Rectal smooth muscle tissue (tissue), 1 donor: Measurements from ENCODE around the gene TRMT10A.
A peak's percentile ranks its signal among the peaks of the same experiment; 100 is the strongest.

ENCODE experiments used
- H3K27ac ChIP-seq: one replicate; pipeline ENCODE4 v1.7.0; 2013; ENCODE audit warnings: low read depth, low read length, inconsistent platforms
- H3K27me3 ChIP-seq: one replicate; pipeline ENCODE4 v1.7.0; 2013; ENCODE audit warnings: low read length; ENCODE audit not compliant: control insufficient read depth, insufficient read depth
- H3K36me3 ChIP-seq: one replicate; pipeline ENCODE4 v1.7.0; 2013; ENCODE audit warnings: low read length; ENCODE audit not compliant: control insufficient read depth, insufficient read depth
- H3K4me1 ChIP-seq: one replicate; pipeline ENCODE4 v1.7.0; 2013; ENCODE audit warnings: low read length; ENCODE audit not compliant: control insufficient read depth, insufficient read depth
- H3K4me3 ChIP-seq: one replicate; pipeline ENCODE4 v1.7.0; 2013; ENCODE audit warnings: low read length
- H3K9ac ChIP-seq: one replicate; pipeline ENCODE4 v1.7.0; 2013; ENCODE audit warnings: low read length

TRMT10A gene

GRCh38 chr4:99586322-99586721, 22.5 kb upstream of the TRMT10A start:
- no peaks in the 10 kb centered on the region for H3K36me3 ChIP-seq
- no peak overlapping the region for H3K27ac ChIP-seq
- no peak overlapping the region for H3K9ac ChIP-seq
- H3K4me3 ChIP-seq, result no peak overlapping the region
- H3K27me3 ChIP-seq, result no peaks in the 10 kb centered on the region
- H3K4me1 ChIP-seq, result no peaks in the 10 kb centered on the region

- Histone ChIP-seq H3K4me1 (no peaks in the 10 kb centered on the region), H3K36me3 (no peaks in the 10 kb centered on the region), H3K27me3 (no peaks in the 10 kb centered on the region), H3K4me3 (no peak overlapping the region), H3K27ac (no peak overlapping the region), H3K9ac (no peak overlapping the region)
These were observed 21.7 kb upstream of the TRMT10A start for GRCh38 chr4:99585516-99585915.

- Histone ChIP-seq H3K4me3 (no peak overlapping the region), H3K27ac (no peak overlapping the region), H3K9ac (no peak overlapping the region), H3K36me3 (no peaks in the 10 kb centered on the region), H3K4me1 (no peaks in the 10 kb centered on the region), H3K27me3 (no peaks in the 10 kb centered on the region)
These were observed 14.9 kb upstream of the TRMT10A start for GRCh38 chr4:99578714-99579113.

DNA sequence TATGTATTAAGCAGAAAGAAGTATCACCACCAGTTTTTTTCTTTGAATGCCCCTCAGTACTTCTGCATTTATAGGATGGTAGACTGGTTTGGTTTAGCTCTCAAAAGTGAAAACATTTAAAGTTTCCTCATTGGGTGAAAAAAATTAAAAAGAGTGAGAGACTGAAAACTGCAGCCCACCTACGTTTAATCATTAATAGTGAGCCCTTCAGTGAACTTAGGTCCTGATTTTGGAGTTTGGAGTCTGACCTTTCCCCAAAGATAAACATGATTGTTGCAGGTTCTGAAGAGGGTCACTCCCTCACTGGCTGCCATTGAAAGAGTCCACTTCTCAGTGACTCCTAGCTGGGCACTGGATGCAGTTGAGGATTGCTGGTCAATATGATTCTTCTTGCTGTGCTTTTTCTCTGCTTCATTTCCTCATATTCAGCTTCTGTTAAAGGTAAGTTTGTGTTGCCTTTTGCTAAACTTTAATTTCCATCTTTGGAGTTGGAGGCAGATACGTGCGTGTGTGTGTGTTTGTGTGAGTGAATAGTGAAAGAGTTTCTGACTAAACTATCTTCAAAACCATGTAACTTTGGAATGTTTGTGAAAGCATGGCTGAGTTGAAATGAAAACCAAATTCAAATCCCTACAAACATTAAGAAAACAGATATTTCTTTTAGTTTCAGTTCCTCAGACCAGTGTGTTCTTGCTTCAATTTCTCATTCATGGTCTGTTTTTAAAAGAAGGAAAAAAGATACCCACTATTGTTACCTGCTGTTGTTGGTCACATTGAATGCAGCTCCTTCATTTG, 10.9 kb upstream of the TRMT10A start, which contains the start of gene MTTP:
Gene MTTP (plus strand): TSS at position 295 of the 795 bp plus-strand sequence. CDS start 86 bp downstream, at position 381.
- H3K4me1 ChIP-seq, result no peaks in the 10 kb centered on the region
- peak within 1 kb of the TSS; percentile 36 for H3K4me3 ChIP-seq
- peak within 1 kb of the TSS; percentile 38 for H3K27ac ChIP-seq
- no peaks in the 10 kb centered on the region for H3K36me3 ChIP-seq
- H3K27me3 ChIP-seq, result no peaks in the 10 kb centered on the region
- H3K9ac ChIP-seq, result no peak within 1 kb of the TSS

DNA sequence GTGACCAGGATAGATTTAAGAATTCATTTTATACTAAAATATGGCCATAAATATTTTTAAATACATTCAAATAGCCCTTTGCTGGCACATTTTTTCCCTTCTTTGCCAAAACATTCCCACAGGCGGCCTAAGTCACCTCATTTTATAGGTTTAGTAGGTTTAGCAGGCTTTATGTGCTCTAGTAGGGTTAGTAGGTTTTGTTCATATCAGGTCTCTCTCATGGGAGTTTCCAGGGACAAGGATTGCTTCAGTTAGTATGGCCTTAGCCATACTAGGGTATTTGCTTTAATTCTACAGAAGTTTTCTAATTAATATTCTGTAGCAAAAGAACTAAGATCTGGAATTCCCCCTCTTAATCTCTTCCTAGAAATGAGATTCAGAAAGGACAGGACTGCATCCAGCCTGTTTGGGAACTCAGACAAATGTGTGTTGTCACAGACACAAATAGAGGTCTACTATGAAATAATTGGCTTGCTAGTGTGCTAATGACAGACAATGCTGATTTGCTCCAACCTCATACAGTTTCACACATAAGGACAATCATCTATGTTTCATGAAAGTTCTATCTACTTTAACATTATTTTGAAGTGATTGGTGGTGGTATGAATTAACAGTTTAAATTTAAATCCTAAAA, 10.0 kb upstream of the TRMT10A start:
- Histone ChIP-seq H3K9ac (no peak overlapping the region), H3K4me1 (peaks cover 3% of the 10 kb centered on the region), H3K27me3 (no peaks in the 10 kb centered on the region), H3K27ac (peak overlapping the region; percentile 38), H3K4me3 (no peak overlapping the region), H3K36me3 (no peaks in the 10 kb centered on the region)

DNA sequence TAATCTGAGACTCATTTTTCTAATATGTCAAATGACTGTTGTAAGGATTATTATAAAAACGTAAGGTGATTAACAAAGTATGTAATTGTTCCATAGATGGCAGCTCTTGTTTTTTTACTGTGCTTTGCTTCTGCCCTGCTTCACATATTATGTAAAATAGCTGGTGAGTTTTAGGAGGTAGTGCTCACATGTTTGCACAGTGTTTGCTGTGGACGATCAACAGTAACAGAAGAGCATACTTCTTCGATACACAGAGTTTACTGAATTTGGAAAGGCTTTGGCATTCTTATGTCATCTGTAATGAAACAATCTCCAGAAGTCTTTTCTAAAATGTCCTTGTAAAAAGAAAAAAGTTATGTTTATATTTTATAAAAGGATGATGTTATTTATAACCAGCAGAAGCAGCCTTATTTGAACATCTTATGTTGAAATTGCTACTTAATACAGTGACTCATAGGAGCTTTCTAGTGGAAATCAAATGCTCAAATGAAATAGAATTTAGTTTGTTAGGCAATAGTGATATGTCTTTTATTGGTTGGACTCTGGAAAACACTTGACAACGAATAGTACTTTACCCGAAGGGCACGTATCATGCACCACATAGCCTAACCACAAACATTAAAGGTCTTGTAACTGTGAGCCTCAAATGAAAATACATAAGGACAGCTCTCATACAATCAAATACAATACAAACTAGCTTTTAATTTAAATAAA, 8.8 kb upstream of the TRMT10A start:
- no peaks in the 10 kb centered on the region for H3K27me3 ChIP-seq
- no peak overlapping the region for H3K4me3 ChIP-seq
- no peaks in the 10 kb centered on the region for H3K36me3 ChIP-seq
- H3K27ac ChIP-seq, result peak overlapping the region; percentile 80
- H3K9ac ChIP-seq, result no peak overlapping the region
- peaks cover 4% of the 10 kb centered on the region for H3K4me1 ChIP-seq

GRCh38 chr4:99571883-99572282, 8.0 kb upstream of the TRMT10A start:
- no peaks in the 10 kb centered on the region for H3K27me3 ChIP-seq
- no peak overlapping the region for H3K9ac ChIP-seq
- peaks cover 4% of the 10 kb centered on the region for H3K4me1 ChIP-seq
- no peaks in the 10 kb centered on the region for H3K36me3 ChIP-seq
- peak overlapping the region; percentile 80 for H3K27ac ChIP-seq
- H3K4me3 ChIP-seq, result no peak overlapping the region

- no peaks in the 10 kb centered on the region for H3K27me3 ChIP-seq
- no peaks in the 10 kb centered on the region for H3K36me3 ChIP-seq
- H3K9ac ChIP-seq, result no peak overlapping the region
- no peak overlapping the region for H3K4me3 ChIP-seq
- peaks cover 4% of the 10 kb centered on the region for H3K4me1 ChIP-seq
- peak overlapping the region; percentile 27 for H3K27ac ChIP-seq
These were observed 1.1 kb upstream of the TRMT10A start for GRCh38 chr4:99564921-99565320.

- no peak overlapping the region for H3K27ac ChIP-seq
- H3K36me3 ChIP-seq, result no peaks in the 10 kb centered on the region
- H3K9ac ChIP-seq, result no peak overlapping the region
- H3K27me3 ChIP-seq, result no peaks in the 10 kb centered on the region
- no peaks in the 10 kb centered on the region for H3K4me1 ChIP-seq
- no peak overlapping the region for H3K4me3 ChIP-seq
These were observed 11.0 kb downstream of the TRMT10A start for GRCh38 chr4:99552872-99553271.

- Histone ChIP-seq H3K27me3 (no peaks in the 10 kb centered on the region), H3K36me3 (no peaks in the 10 kb centered on the region)
These were observed 23.4 kb downstream of the TRMT10A start for GRCh38 chr4:99540277-99540939.

DNA sequence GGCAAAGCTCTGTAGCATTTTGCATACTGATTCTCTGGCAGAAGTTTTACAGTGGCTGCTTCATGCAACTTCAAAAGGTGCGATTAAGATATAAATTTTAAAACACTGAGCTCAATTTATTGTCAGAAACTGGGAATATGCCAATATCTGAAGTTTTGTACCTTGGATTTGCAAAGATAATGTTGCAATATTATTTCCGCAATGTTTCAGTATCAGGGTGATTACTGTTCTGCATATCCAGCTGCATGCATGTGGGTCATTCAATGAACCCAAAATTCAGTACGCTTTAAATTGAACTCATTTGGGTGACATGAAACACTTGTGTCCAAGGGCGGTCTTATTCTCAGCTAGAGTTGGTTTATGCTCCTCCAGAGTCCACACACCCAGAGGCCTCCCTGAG, 26.2 kb downstream of the TRMT10A start:
- Histone ChIP-seq H3K27me3 (no peaks in the 10 kb centered on the region), H3K4me3 (no peak overlapping the region), H3K27ac (no peak overlapping the region), H3K36me3 (no peaks in the 10 kb centered on the region), H3K4me1 (no peaks in the 10 kb centered on the region), H3K9ac (no peak overlapping the region)

More at GRCh38 chr4:99540277-99540939, 23.4 kb downstream of the TRMT10A start:
- Histone ChIP-seq H3K4me1 (no peaks in the 10 kb centered on the region), H3K9ac (no peak overlapping the region), H3K27ac (no peak overlapping the region), H3K4me3 (no peak overlapping the region)

GRCh38 chr4:99536848-99537247, 27.0 kb downstream of the TRMT10A start:
- Histone ChIP-seq H3K36me3 (no peaks in the 10 kb centered on the region), H3K27ac (no peak overlapping the region), H3K9ac (no peak overlapping the region), H3K4me1 (no peaks in the 10 kb centered on the region), H3K27me3 (no peaks in the 10 kb centered on the region), H3K4me3 (no peak overlapping the region)
